Kidney (tissue), 14 donors: ENCODE data around the gene MOB3C. TPM values are rescaled to one million over a fixed set of nuclear protein-coding genes. Genes with fewer than 3 reads are reported as not detected.
"Not testable (repeated sequence)": the region's sequence is repeated elsewhere in the genome, so short reads cannot be mapped to it uniquely, and the experiment has no call there.

Source experiments
- DNase-seq, 5 donors: peaks; one replicate each; pipeline ENCODE4 v3.0.0-alpha.2; 2013 to 2020
- FAIRE-seq: peaks from 2 replicates; lab custom pipeline; 2012; peaks lifted over from hg19 to GRCh38; lab: Jason Lieb, UNC
- H3K27ac ChIP-seq, 2 donors: one replicate each; pipeline ENCODE4 v1.7.0; 2013; ENCODE audit warnings: low read depth in 2 of 2, low read length in 2 of 2, inconsistent platforms in 1 of 2
- H3K27me3 ChIP-seq: one replicate; pipeline ENCODE4 v1.7.1; 2013; ENCODE audit warnings: low read length, inconsistent platforms; ENCODE audit not compliant: control insufficient read depth, insufficient read depth
- H3K36me3 ChIP-seq, 3 donors: one replicate each; pipeline versions ENCODE4 v1.7.0 to v1.7.1; 2013; ENCODE audit warnings: low read length in 3 of 3, control low read depth in 1 of 3, inconsistent platforms in 1 of 3; ENCODE audit not compliant: insufficient read depth in 3 of 3, control insufficient read depth in 2 of 3
- H3K4me1 ChIP-seq, 3 donors: one replicate each; pipeline versions ENCODE4 v1.7.0 to v1.7.1; 2013; ENCODE audit warnings: low read length in 3 of 3, inconsistent platforms in 1 of 3, low read depth in 1 of 3; ENCODE audit not compliant: control insufficient read depth in 2 of 3, insufficient read depth in 2 of 3
- H3K4me3 ChIP-seq, 3 donors: one replicate each; pipeline versions ENCODE4 v1.7.0 to v1.8.1; 2013; ENCODE audit warnings: low read length in 3 of 3, control low read depth in 1 of 3, inconsistent platforms in 1 of 3
- H3K9ac ChIP-seq, 3 donors: one replicate each; pipeline versions ENCODE4 v1.7.0 to v1.7.1; 2013; ENCODE audit warnings: low read length in 3 of 3, control low read depth in 1 of 3, inconsistent platforms in 1 of 3
- H3K9me3 ChIP-seq, 3 donors: one replicate each; pipeline versions ENCODE4 v1.7.0 to v1.7.1; 2013; ENCODE audit warnings: low read length in 3 of 3, control low read depth in 1 of 3, inconsistent platforms in 1 of 3; ENCODE audit not compliant: control insufficient read depth in 2 of 3, insufficient read depth in 1 of 3
- CTCF ChIP-seq: IDR thresholded peaks from 3 replicates; pipeline ENCODE4 v1.5.1; 2012; ENCODE audit warnings: mild to moderate bottlenecking, moderate library complexity, borderline replicate concordance; ENCODE audit not compliant: insufficient read depth; ENCODE audit errors: extremely low read depth
- intact Hi-C: fragments of 100-400 bp; cut with DNase I; formaldehyde crosslinking; loops from one replicate; pipeline ENCODE4 v1.11.1; 2022
- polyA plus RNA-seq: library from polyadenylated mRNA; stranded (reverse); fragments of 350-450 nt; fragmentation: Illumina TruSeq; extraction: RNeasy Lipid Tissue Mini Kit (QIAGEN cat#74804); gene quantifications from one replicate; pipeline ENCODE4 v1.2.3, GENCODE V29; 2014; ENCODE audit warnings: low read depth, low replicate concordance; ENCODE audit not compliant: insufficient read depth
- total RNA-seq: library from RNA; stranded (reverse); fragmentation: NEBNext Ultra II Directional; extraction: Animal tissue kit (Norgen Biotek cat#: 25700); gene quantifications from one replicate; pipeline ENCODE4 v1.2.1, GENCODE V29; 2021
- donor health status: control.
- donor health status: control.
- donor health status: control.
- donor health status: control.
- donor health status: control.
- donor health status: DM: yes; HTN: yes; CAD: no.
- donor health status: Normal renal cell carcinoma (clear cell type).

Gene MOB3C
- total and polyA plus RNA-seq, 2 donors from 2014 or later, result 12.4 to 14.9 TPM

- TF ChIP-seq CTCF, result no peak
- no peak overlapping the region for H3K27ac ChIP-seq
- H3K9ac ChIP-seq, result no peak overlapping the region
- H3K4me3 ChIP-seq, result no peak overlapping the region
- no peaks in the 10 kb centered on the region for H3K4me1 ChIP-seq
- DNase-seq (no peak), FAIRE-seq (no peak)
- intact Hi-C loops, result no loop called here
- H3K27me3 ChIP-seq, result no peaks in the 10 kb centered on the region
- H3K9me3 ChIP-seq, result no peaks in the 10 kb centered on the region
- peaks cover 10 to 21% (median 11%) of the 10 kb centered on the region in 3 donors for H3K36me3 ChIP-seq
Measured at GRCh38 chr1:46655848-46656247, 39.2 kb upstream of the MOB3C start.

GRCh38 chr1:46654698-46655097 lies 38.1 kb upstream of the MOB3C start:
- H3K9ac ChIP-seq, intact Hi-C loops, H3K27me3 ChIP-seq, FAIRE-seq, H3K27ac ChIP-seq, H3K4me1 ChIP-seq, DNase-seq, H3K4me3 ChIP-seq, H3K9me3 ChIP-seq: not testable (repeated sequence)
- H3K36me3 ChIP-seq, result peaks cover 11 to 30% (median 15%) of the 10 kb centered on the region in 3 donors

GRCh38 chr1:46654012-46654411 lies 37.4 kb upstream of the MOB3C start:
- Histone ChIP-seq H3K9me3 (peaks cover 0 to 10% (median 3%) of the 10 kb centered on the region in 3 donors), H3K9ac (no peak overlapping the region), H3K36me3 (peaks cover 11 to 30% (median 17%) of the 10 kb centered on the region in 3 donors), H3K4me1 (no peaks in the 10 kb centered on the region), H3K27ac (no peak overlapping the region), H3K27me3 (no peaks in the 10 kb centered on the region), H3K4me3 (no peak overlapping the region)
- intact Hi-C loops, result no loop called here
- FAIRE-seq, result no peak
- no peak for TF ChIP-seq CTCF
- peak in 1 of 5 donors; percentile 36 for DNase-seq

GRCh38 chr1:46653405-46653958 lies 36.9 kb upstream of the MOB3C start:
- DNase-seq (peak in 2 of 5 donors; percentile 51 to 82), FAIRE-seq (no peak)
- no peak for TF ChIP-seq CTCF
- intact Hi-C loops, result no loop called here
- Histone ChIP-seq H3K4me3 (no peak overlapping the region), H3K27me3 (no peaks in the 10 kb centered on the region), H3K27ac (no peak overlapping the region), H3K36me3 (peaks cover 11 to 30% (median 17%) of the 10 kb centered on the region in 3 donors), H3K9me3 (peaks cover 0 to 10% (median 3%) of the 10 kb centered on the region in 3 donors), H3K4me1 (no peaks in the 10 kb centered on the region), H3K9ac (no peak overlapping the region)
